CD1c-positive myeloid dendritic cell (primary cell): ENCODE results near the gene PDXDC1.
"Not testable (repeated sequence)": the region's sequence is repeated elsewhere in the genome, so short reads cannot be mapped to it uniquely, and the experiment has no call there.

Source experiments
- DNase-seq: peaks from one replicate; pipeline ENCODE4 v3.0.0-alpha.2; 2016; ENCODE audit errors: extremely low spot score

Gene PDXDC1

DNA sequence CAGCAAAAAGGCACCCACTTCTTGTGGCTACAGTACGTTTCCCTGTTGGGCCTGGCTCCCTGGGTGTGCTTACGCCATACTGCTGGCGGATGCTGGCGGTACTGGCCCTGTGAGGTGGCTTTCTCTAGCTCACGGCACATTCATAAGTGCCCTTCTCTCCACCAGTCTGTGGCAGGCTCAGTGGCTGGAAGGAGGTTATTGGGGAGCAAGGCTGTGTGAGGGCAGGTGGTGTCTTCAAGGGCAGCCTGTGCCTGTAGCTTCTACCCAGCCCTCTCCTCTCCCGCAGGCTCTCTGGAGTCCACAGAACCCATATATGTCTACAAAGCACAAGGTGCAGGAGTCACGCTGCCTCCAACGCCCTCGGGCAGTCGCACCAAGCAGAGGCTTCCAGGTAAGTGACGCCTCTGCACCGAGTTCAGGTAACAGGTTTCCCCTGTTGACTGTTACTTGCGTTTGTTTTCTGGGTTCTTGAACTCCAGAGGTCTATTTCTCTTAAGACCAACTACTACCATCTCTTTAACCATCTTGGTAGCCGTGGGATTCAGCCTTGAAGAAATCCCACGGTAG is 60.4 kb downstream of the PDXDC1 start:
- DNase-seq: no peak

DNA sequence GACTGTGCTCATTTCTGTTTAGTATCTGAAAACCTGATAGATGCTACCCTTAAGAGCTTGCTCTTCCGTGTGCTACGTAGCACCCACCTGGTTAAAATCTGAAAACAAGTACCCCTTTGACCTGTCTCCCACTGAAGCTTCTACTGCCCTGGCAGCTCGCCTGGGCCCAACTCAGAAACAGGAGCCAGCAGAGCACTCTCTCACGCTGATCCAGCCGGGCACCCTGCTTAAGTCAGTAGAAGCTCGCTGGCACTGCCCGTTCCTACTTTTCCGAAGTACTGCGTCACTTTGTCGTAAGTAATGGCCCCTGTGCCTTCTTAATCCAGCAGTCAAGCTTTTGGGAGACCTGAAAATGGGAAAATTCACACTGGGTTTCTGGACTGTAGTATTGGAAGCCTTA is 62.2 kb downstream of the PDXDC1 start:
- DNase-seq: no peak

GRCh38 chr16:15037745-15038144 is 62.9 kb downstream of the PDXDC1 start:
- no peak for DNase-seq

DNA sequence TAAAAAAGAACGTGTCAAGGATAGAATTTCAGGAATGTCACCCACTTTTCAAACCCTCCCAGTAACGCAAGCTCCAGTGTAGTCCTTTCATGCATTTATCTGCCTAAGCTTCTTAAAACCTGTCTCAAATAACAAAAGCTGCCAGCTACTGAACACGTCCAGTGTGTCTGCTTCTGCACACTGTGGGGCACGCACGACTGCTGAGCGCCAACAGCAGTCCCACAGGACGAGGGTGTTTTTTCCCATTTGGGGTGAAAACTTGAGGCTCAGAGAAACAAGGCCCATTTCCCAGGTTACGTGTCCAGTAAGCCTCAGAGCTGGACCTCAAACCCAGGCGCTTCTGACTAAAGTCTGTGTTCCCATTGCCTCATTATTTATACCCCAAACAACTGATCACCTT is 63.9 kb downstream of the PDXDC1 start:
- DNase-seq: no peak

DNA sequence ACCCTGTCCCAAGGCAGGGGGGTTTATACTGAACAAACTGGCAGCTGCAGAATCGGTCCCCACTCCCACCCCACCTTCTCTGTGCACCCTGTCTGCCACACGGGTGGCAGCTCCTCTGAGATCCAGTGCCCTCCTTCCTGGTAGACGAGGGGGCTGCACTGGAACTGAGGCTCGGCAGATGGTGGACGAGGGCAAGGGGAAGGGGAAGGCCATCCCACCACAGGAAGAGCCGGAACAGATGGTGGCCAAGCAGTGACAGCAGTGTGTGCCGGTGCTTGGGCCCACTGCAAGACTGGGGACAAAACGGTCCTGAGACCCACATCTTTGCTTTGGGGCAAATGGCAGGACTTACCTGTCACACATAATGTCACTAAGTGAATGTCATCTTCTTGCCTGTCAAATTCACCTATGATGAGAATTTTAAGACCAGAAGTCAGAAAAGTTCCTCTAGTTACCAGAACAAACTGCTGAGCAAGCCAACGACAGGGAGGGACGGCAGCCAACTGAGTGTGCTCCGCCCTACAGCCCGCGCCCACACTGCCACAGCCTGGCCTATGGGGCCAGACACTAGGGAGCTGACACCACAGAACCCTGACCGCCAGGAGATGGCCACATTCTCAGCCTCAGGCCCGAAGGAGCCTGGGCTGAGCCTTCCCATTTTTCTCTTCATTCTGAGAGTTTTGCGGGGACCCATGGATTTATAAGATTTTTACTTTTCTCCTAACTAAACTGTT is 66.6 kb downstream of the PDXDC1 start:
- DNase-seq: peak; percentile 87

GRCh38 chr16:15043344-15043743 is 68.5 kb downstream of the PDXDC1 start:
- no peak for DNase-seq

DNA sequence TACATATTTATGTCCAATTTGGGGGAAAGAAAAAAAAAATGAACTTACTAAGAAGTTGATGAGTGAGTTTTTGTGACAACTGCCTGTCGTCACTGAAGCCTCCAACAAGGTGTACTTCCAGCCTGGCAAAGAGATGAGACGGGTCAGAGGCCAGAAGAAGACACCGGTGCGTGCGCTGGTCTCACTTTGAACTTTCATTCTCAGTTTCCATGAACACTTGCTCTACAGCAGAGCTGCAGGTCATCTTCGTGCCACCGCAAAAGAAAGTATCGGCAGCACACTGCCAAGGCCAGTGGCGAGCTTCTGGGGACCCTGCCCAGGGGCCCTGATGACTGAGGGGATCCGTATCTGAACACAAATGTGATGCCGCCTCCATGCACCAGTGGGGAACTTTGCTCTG is 69.5 kb downstream of the PDXDC1 start:
- DNase-seq: no peak

- DNase-seq: not testable (repeated sequence)
These were observed 70.4 kb downstream of the PDXDC1 start for GRCh38 chr16:15045270-15045669.

GRCh38 chr16:15046692-15047376 is 72.0 kb downstream of the PDXDC1 start:
- DNase-seq: no peak

GRCh38 chr16:15049581-15050180 is 74.9 kb downstream of the PDXDC1 start:
- no peak for DNase-seq

DNA sequence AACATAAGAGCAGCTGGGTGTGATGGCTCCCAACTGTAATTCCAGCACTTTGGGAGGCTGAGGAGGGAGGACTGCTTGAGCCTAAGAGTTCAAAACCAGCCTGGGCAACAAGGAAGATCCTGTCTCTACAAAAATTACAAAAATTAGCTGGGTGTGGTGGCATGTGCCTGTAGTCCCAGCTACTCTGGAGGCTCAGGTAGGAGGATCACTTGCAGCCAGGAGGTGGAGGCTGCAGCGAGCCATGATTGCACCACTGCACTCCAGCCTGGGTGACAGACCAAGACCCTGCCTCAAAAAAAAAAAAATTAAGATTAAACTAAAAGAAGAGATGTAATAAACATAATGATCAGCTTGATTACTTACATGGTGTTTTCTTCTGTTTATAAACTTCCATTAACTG is 75.6 kb downstream of the PDXDC1 start:
- DNase-seq: not testable (repeated sequence)

DNA sequence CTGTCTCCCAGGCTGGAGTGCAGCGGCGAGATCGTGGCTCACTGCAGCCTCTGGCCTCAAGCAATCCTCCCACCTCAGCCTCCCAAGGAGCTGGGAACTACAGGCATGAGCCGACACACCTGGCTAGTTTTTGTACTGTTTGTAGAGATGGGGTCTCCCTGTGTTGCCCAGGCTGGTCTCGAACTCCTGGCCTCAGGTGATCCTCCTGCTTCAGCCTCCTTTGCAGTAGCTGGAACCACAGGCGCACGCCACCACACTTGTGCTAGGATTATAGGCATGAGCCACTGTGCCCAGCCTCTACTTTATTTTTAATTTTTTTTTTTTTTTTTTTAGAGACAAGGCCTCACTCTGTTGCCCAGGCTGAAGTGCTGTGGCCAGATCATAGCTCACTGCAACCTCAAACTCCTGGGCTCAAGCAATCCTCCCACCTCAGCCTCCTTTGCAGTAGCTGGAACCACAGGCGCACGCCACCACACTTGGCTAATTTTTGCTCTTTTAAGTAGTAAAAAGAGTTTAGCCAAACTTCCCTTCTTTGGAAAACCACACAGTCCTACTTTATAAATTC is 76.6 kb downstream of the PDXDC1 start:
- DNase-seq: peak; percentile 27

- peak; percentile 78 for DNase-seq
These were observed 78.1 kb downstream of the PDXDC1 start for GRCh38 chr16:15052747-15053476.

DNA sequence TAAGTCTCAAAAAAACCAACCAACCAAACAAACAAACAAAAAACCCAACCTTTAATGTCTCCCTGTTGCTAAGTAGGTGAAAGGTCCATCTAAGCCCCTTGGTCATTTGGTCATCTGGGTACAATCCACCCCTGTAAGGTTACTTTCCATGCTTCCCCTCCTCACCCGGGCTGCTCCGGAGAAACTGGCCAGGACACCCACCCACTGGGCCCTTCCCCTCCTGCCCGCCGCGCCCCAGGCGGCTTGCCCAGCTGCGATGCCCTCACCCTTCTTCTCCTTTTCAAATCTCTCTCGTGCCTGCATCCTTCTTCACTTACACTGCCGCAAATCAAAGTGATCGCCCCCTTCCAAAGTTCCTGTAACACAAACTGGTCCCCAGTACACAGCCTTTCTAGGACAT is 79.1 kb downstream of the PDXDC1 start:
- DNase-seq: peak; percentile 52

GRCh38 chr16:15054357-15055140 is 79.7 kb downstream of the PDXDC1 start:
- no peak for DNase-seq

- peak; percentile 68 for DNase-seq
These were observed 80.6 kb downstream of the PDXDC1 start for GRCh38 chr16:15055141-15056053.

- DNase-seq: no peak
These were observed 83.0 kb downstream of the PDXDC1 start for GRCh38 chr16:15057681-15058417.

DNA sequence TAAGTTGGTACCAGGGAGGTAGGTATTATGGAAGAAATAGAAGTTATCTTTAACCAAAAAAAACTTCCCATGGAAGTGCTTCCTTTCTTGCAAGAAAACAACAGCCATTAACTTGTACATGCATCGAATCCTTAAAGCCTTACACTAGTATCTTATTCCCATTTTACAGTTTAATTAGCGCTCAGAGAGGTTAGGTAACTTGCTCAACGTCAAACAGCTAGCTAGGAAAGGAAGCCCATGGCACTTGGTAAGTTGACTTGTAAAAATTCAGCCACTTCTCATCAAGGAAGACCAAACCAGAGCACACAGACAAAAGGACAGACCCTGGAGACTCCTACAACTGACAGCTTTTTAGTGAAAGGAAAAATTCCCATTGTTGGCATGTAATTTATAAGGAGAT is 84.5 kb downstream of the PDXDC1 start:
- DNase-seq: no peak
